T-helper 2 cell treated with Interferon-gamma antibody and Interleukin-4, amounts not matched to agents 100 ng/mL and 5 ng/mL, for 36 hours (primary cell): ENCODE results near the gene ZNRF1. TPM values are rescaled to one million over a fixed set of nuclear protein-coding genes. Genes with fewer than 3 reads are reported as not detected.

Source experiments
- intact Hi-C: fragments of 100-400 bp; cut with micrococcal nuclease; formaldehyde crosslinking; loops from one replicate; pipeline ENCODE4 v1.15.1; 2023
- total RNA-seq: library from RNA; stranded (reverse); gene quantifications from 2 replicates; pipeline ENCODE4 v1.2.3, GENCODE V29; 2022

The ZNRF1 gene
- total RNA-seq: 17.3 and 17.6 TPM in 2 replicates

DNA sequence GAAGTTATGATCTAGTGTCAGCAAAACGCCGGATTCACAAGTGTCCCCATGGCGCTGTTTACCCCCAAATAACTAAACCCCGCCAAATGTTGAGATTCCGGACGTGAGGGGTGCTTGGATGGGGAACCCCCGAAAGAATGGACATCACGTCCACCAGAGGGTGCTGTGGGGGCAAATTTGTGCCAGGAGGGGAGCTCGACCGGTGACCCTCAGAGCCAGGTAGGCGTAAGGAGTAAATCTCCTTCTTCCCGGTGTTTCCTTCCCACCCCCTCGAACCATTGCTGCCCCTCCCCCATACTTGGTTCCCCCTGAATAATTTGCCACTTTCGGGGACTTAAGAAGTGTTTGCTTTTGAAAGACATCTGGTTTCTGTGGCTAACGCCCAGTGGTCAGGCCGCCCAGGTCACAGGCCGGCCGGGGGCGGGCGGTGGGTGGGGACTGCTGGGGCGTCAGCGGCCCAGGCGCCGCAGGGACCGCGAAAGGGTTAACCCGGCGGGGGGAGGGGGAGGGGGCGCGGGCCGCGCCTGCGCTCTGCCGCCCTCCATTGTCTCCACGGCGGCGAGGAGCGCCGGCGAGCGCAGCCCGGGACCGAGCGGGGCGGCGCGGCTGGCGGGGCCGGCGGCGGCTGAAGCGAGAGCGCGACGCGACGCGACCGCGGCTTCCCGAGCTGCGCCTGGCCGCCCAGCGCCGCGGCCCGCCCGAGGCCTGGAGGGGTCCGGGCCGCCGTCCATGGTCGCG, at the start of gene ZNRF1:
Gene ZNRF1, plus strand, starts transcription at position 544 of the 738 bp plus-strand sequence. CDS start 648 bp downstream, outside the sequence.
- intact Hi-C loops: loop anchor here (1.0 kb wide), 3 partner anchors 13 to 150 kb away; partner anchors contain the start of genes WDR59 and ZFP1

- intact Hi-C loops: no loop called here
Observed at GRCh38 chr16:74949309-74949708, 49.5 kb upstream of the ZNRF1 start.

- intact Hi-C loops: no loop called here
Observed at GRCh38 chr16:74950511-74950910, 48.3 kb upstream of the ZNRF1 start.

DNA sequence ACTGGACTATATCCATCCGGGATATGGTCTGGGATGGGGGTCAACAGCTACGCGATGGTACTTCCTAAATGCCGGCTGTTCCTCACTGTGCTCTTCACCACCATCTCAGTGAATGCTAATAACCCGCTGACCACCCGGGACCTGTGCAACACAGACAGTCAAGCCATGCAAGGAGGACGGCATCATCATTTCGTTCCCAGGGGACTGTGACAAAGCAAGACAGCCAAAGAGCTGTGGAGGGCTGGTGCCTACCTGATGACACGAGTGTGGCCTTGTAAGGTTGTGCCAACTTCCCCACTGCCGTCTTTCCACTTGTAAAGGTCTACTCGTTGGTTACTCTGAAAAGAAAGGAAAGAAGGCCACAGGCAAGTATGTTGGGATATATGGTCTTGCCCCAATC, 47.6 kb upstream of the ZNRF1 start:
- intact Hi-C loops: no loop called here

GRCh38 chr16:74951681-74952080, 47.1 kb upstream of the ZNRF1 start:
- intact Hi-C loops: no loop called here

DNA sequence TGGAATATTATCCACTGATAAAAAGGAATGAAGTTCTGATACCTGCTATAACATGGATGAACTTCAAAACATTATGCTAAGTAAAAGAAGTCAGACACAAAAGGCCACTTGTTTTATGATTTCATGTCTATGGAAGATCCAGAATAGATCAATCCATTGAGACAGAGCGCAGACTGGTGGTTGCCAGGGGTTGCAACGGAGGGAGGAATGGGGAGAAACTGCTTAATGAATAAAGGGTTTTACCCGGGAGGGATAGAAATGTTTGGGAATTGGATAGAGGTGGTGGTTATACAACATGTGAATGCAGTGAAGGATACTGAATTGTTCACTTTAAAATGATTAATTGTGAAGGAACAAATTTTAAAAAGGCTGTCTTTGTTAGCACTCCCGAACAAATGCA, 44.1 kb upstream of the ZNRF1 start:
- intact Hi-C loops: no loop called here

GRCh38 chr16:74973304-74973703, 25.5 kb upstream of the ZNRF1 start:
- intact Hi-C loops: no loop called here

DNA sequence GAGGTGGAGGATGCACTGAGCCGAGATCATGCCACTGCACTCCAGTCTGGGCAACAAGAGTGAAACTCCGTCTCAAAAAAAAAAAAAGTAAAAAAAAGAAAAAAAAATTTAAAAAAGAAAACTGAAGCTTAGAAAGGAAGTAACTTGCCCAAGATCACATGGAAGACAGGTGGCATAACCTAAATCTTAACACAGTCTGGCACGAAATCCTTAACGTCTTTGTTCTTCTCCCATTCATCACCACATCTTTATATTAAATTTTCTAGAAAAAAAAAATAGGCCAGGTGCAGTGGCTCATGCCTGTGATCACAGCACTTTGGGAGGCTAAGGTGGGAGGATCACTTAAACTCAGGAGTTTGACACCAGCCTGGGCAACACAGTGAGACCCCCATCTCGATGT, 23.2 kb upstream of the ZNRF1 start:
- intact Hi-C loops: no loop called here

GRCh38 chr16:74982256-74982655, 16.6 kb upstream of the ZNRF1 start:
- intact Hi-C loops: loop anchor here (10.0 kb wide), 2 partner anchors 277 to 663 kb away; partner anchors contain the start of genes KARS1, MLKL and TERF2IP

GRCh38 chr16:74984194-74984528, 14.7 kb upstream of the ZNRF1 start:
- intact Hi-C loops: loop anchor here (2.0 to 10.0 kb wide), 3 partner anchors 279 to 661 kb away; partner anchors contain the start of genes CFDP1, KARS1, MLKL and TERF2IP

- intact Hi-C loops: loop anchor here (1.0 to 10.0 kb wide), 8 partner anchors 14 to 660 kb away; partner anchors contain the start of genes CFDP1, GABARAPL2, KARS1 and MLKL
Observed at GRCh38 chr16:74984529-74985296, 14.1 kb upstream of the ZNRF1 start, which contains the start of gene WDR59. TSS of gene WDR59 (minus strand) at chr16:74985123. CDS start at chr16:74985017, 106 bp downstream.

GRCh38 chr16:74987027-74987681, 11.7 kb upstream of the ZNRF1 start:
- intact Hi-C loops: loop anchor here (10.0 kb wide), 2 partner anchors 282 to 658 kb away; partner anchors contain the start of genes KARS1, MLKL and TERF2IP

- intact Hi-C loops: loop anchor here (10.0 kb wide), 2 partner anchors 285 to 655 kb away; partner anchors contain the start of genes KARS1, MLKL and TERF2IP
Observed at GRCh38 chr16:74989864-74990263, 9.0 kb upstream of the ZNRF1 start.

GRCh38 chr16:74990832-74991231, 8.0 kb upstream of the ZNRF1 start:
- intact Hi-C loops: no loop called here

DNA sequence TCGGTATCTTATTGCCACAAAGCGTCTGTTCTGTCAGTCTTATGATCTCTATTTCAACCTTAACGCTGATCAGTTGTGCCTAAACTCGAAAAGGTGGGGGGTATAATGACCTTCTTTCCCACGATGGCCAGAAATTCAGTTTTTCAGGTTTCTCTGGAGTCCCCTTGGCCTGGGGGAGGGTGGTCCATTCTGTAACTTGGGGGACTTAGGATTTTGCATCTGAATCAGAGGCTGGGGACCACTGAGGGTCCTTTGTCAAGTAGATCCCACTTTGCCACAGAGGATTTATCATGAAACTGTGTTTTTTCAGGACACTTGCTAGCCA, 7.6 kb upstream of the ZNRF1 start:
- intact Hi-C loops: no loop called here

DNA sequence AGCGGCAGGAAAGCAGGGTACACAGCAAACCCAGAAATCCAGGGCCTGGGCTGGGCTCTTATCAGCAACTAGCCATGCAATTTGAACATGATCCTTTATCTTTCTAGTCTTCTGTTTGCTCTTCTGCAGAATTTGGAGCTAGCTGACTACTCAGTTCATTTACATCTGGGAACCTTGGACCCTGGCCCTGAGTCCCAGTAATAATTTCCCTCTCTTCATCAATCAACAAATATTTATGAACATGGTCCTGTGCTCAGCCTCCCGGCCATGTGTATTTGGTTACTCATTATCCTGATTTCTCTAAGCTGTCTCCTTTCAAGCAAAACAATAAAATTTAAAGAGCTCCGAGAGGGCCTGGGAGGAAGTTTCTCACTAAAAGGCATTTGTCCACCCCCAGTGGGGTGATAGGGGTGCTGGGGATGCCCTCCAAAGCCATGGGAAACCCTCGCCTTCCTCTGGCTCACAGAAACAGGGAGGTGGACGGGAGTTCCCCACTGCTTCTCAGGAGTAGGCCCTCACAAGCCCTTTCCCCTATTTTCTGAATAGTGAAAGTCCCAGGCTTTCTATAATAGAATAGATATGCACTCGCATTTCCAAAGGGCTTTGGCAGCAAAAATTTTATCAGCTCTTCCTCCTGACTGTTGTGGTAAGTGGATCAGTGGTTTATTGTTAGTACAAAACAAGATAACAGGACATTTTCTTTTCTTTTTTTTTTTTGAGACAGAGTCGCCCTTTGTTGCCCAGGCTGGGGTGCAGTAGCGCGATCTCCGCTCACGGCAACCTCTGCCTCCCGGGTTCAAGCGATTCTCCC, 7.0 kb upstream of the ZNRF1 start:
- intact Hi-C loops: no loop called here

DNA sequence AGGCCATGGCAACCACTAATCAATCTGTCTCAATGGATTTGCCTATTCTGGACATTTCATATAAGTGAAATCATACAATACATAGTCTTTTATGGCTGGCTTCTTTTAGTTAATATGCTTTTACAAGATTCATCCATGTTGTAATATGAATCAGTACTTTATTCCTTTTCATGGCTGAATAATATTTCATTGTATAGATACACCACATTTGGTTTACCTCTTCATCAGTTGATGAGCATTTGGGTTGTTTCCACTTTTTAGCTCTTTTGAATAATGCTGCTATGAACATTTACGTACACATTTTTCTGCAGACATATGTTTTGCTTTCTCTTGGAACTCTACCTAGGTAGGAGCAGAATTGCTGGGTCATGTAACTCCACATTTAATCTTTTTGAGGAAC, 2.8 kb upstream of the ZNRF1 start:
- intact Hi-C loops: no loop called here

- intact Hi-C loops: no loop called here
Observed at GRCh38 chr16:74997042-74997491, 1.8 kb upstream of the ZNRF1 start.

DNA sequence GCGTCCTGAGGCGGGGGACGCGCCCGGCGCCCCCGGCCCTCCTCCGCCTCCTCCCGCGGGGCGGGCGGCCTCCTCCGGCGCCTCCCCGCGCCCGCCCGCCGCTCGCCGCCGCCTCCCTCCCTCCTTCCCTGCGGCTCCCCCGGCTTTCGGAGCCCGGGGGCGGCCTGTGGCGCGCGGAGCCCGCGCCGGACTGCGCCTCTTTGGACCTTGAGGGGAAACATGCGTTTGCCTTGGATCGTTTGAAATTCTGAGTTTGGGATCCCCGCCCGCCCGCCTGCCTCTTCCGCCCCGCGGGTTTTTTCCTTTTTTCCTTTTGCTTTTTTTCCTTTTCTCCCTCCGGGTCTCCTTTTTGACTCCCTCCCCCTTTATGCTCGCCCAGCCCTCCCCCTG, 390 bp downstream of the ZNRF1 start:
- intact Hi-C loops: no loop called here

DNA sequence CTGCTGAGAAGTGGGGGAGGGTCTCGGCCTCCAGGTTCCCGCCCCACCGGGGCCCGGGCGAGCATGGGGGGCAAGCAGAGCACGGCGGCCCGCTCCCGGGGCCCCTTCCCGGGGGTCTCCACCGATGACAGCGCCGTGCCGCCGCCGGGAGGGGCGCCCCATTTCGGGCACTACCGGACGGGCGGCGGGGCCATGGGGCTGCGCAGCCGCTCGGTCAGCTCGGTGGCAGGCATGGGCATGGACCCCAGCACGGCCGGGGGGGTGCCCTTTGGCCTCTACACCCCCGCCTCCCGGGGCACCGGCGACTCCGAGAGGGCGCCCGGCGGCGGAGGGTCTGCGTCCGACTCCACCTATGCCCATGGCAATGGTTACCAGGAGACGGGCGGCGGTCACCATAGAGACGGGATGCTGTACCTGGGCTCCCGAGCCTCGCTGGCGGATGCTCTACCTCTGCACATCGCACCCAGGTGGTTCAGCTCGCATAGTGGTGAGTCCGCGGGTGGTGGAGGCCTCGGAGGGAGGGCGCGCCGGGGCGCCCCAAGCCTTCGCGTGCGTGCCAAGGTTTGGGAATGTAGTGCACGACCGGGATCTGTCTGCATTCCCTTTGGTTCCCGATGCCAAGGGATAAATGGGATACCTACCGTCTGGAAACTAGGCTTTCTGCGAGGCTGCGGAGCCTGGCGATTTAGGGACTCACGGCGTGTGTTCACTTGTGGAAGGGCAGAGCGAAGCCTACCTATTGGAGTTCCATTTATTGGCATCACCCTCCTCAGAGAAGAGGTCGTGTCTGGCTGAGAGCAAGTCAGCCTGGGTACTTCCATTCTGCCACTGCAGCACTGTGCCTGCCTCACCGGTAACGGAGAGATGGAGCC, 1.0 kb downstream of the ZNRF1 start:
- intact Hi-C loops: loop anchor here (1.0 kb wide), 1 partner anchor 75 kb away; no protein-coding TSS in a partner anchor
